HEK293 (cell line): Measurements from ENCODE around the gene HIPK4.
A peak's percentile ranks its signal among the peaks of the same experiment; 100 is the strongest.

Experiments used
- GLI2 ChIP-seq: fragments of 450-650 bp; formaldehyde crosslinking; IDR thresholded peaks from 2 replicates; pipeline ENCODE4; 2017; ENCODE audit warnings: missing biosample characterization, missing genetic modification characterization, low read depth, borderline replicate concordance
- GLI4 ChIP-seq: fragments of 450-650 bp; formaldehyde crosslinking; IDR thresholded peaks from 2 replicates; pipeline ENCODE4 v1.5.1; 2016; ENCODE audit warnings: missing biosample characterization, missing genetic modification characterization
- KLF17 ChIP-seq: fragments of 450-650 bp; formaldehyde crosslinking; IDR thresholded peaks from 2 replicates; pipeline ENCODE4 v1.5.1; 2016; ENCODE audit warnings: missing biosample characterization, missing genetic modification characterization
- KLF9 ChIP-seq: fragments of 450-650 bp; formaldehyde crosslinking; IDR thresholded peaks from 2 replicates; pipeline ENCODE4 v1.5.1; 2016; ENCODE audit warnings: missing biosample characterization, missing genetic modification characterization, low read depth
- MYNN ChIP-seq: fragments of 450-650 bp; formaldehyde crosslinking; IDR thresholded peaks from 2 replicates; pipeline ENCODE4 v1.5.1; 2016; ENCODE audit warnings: missing biosample characterization, missing genetic modification characterization, borderline replicate concordance
- OVOL3 ChIP-seq: fragments of 450-650 bp; formaldehyde crosslinking; IDR thresholded peaks from 2 replicates; pipeline ENCODE4 v1.5.1; 2016; ENCODE audit warnings: missing biosample characterization, missing genetic modification characterization
- SCRT2 ChIP-seq: fragments of 450-650 bp; formaldehyde crosslinking; IDR thresholded peaks from 2 replicates; pipeline ENCODE4 v1.5.1; 2016; ENCODE audit warnings: missing biosample characterization, missing genetic modification characterization
- WT1 ChIP-seq: fragments of 450-650 bp; formaldehyde crosslinking; IDR thresholded peaks from 2 replicates; pipeline ENCODE4 v1.5.1; 2016; ENCODE audit warnings: missing biosample characterization, missing genetic modification characterization
- YY1 ChIP-seq: fragments of 450-650 bp; formaldehyde crosslinking; IDR thresholded peaks from 2 replicates; pipeline ENCODE4 v1.5.1; 2018; ENCODE audit warnings: missing biosample characterization, missing genetic modification characterization
- ZBTB10 ChIP-seq: fragments of 450-650 bp; formaldehyde crosslinking; IDR thresholded peaks from 2 replicates; pipeline ENCODE4 v1.5.1; 2016; ENCODE audit warnings: missing biosample characterization, missing genetic modification characterization
- ZBTB20 ChIP-seq: fragments of 450-650 bp; formaldehyde crosslinking; IDR thresholded peaks from 2 replicates; pipeline ENCODE4 v1.5.1; 2016; ENCODE audit warnings: missing biosample characterization, missing genetic modification characterization
- ZBTB7A ChIP-seq: fragments of 450-650 bp; formaldehyde crosslinking; IDR thresholded peaks from 2 replicates; pipeline ENCODE4 v1.5.1; 2016; ENCODE audit warnings: low read depth, missing biosample characterization, missing genetic modification characterization
- ZIC2 ChIP-seq: fragments of 450-650 bp; formaldehyde crosslinking; IDR thresholded peaks from 2 replicates; pipeline ENCODE4 v1.5.1; 2016; ENCODE audit warnings: missing biosample characterization, missing genetic modification characterization
- ZNF146 ChIP-seq: fragments of 450-650 bp; formaldehyde crosslinking; IDR thresholded peaks from 2 replicates; pipeline ENCODE4 v1.5.1; 2016; ENCODE audit warnings: missing biosample characterization, missing genetic modification characterization
- ZNF169 ChIP-seq: fragments of 450-650 bp; formaldehyde crosslinking; IDR thresholded peaks from 2 replicates; pipeline ENCODE4 v1.5.1; 2016; ENCODE audit warnings: missing biosample characterization, missing genetic modification characterization
- ZNF174 ChIP-seq: fragments of 450-650 bp; formaldehyde crosslinking; IDR thresholded peaks from 2 replicates; pipeline ENCODE4 v1.5.0; 2017; ENCODE audit warnings: missing biosample characterization, mild to moderate bottlenecking, missing genetic modification characterization
- ZNF18 ChIP-seq: fragments of 450-650 bp; formaldehyde crosslinking; IDR thresholded peaks from 2 replicates; pipeline ENCODE4 v1.5.1; 2016; ENCODE audit warnings: missing biosample characterization, missing genetic modification characterization
- ZNF211 ChIP-seq: fragments of 450-650 bp; formaldehyde crosslinking; IDR thresholded peaks from 2 replicates; pipeline ENCODE4 v1.5.1; 2016; ENCODE audit warnings: low read depth, missing biosample characterization, missing genetic modification characterization
- ZNF266 ChIP-seq: fragments of 450-650 bp; formaldehyde crosslinking; IDR thresholded peaks from 2 replicates; pipeline ENCODE4 v1.5.1; 2016; ENCODE audit warnings: missing biosample characterization, missing genetic modification characterization, low read depth
- ZNF394 ChIP-seq: fragments of 450-650 bp; formaldehyde crosslinking; IDR thresholded peaks from 2 replicates; pipeline ENCODE4 v1.5.1; 2016; ENCODE audit warnings: missing biosample characterization, missing genetic modification characterization, mild to moderate bottlenecking, moderate library complexity, borderline replicate concordance
- ZNF426 ChIP-seq: fragments of 450-650 bp; formaldehyde crosslinking; IDR thresholded peaks from 2 replicates; pipeline ENCODE4 v1.5.1; 2017; ENCODE audit warnings: missing biosample characterization, missing genetic modification characterization, mild to moderate bottlenecking, inconsistent platforms, moderate library complexity
- ZNF433 ChIP-seq: fragments of 450-650 bp; formaldehyde crosslinking; IDR thresholded peaks from 2 replicates; pipeline ENCODE4 v1.5.1; 2016; ENCODE audit warnings: missing biosample characterization, missing genetic modification characterization, low read depth
- ZNF510 ChIP-seq: fragments of 450-650 bp; formaldehyde crosslinking; IDR thresholded peaks from 2 replicates; pipeline ENCODE4 v1.5.1; 2018; ENCODE audit warnings: mild to moderate bottlenecking, missing genetic modification characterization, missing biosample characterization; ENCODE audit not compliant: insufficient replicate concordance
- ZNF521 ChIP-seq: fragments of 450-650 bp; formaldehyde crosslinking; IDR thresholded peaks from 2 replicates; pipeline ENCODE4 v1.5.1; 2017; ENCODE audit warnings: missing biosample characterization, mild to moderate bottlenecking, missing genetic modification characterization
- ZNF530 ChIP-seq: fragments of 450-650 bp; formaldehyde crosslinking; IDR thresholded peaks from 2 replicates; pipeline ENCODE4 v1.5.1; 2016; ENCODE audit warnings: low read depth, missing biosample characterization, missing genetic modification characterization
- ZNF555 ChIP-seq: fragments of 450-650 bp; formaldehyde crosslinking; conservative IDR thresholded peaks from 2 replicates; pipeline ENCODE4 v1.5.1; 2017; ENCODE audit warnings: missing biosample characterization, mild to moderate bottlenecking, missing genetic modification characterization, inconsistent platforms
- ZNF558 ChIP-seq: fragments of 450-650 bp; formaldehyde crosslinking; IDR thresholded peaks from 2 replicates; pipeline ENCODE4 v1.5.1; 2016; ENCODE audit warnings: missing biosample characterization, missing genetic modification characterization
- ZNF571 ChIP-seq: fragments of 450-650 bp; formaldehyde crosslinking; IDR thresholded peaks from 2 replicates; pipeline ENCODE4 v1.5.0; 2017; ENCODE audit warnings: missing biosample characterization, missing genetic modification characterization
- ZNF585B ChIP-seq: fragments of 450-650 bp; formaldehyde crosslinking; IDR thresholded peaks from 2 replicates; pipeline ENCODE4 v1.5.1; 2016; ENCODE audit warnings: missing biosample characterization, missing genetic modification characterization
- ZNF624 ChIP-seq: fragments of 450-650 bp; formaldehyde crosslinking; IDR thresholded peaks from 2 replicates; pipeline ENCODE4 v1.5.1; 2017; ENCODE audit warnings: missing biosample characterization, missing genetic modification characterization
- ZNF785 ChIP-seq: fragments of 450-650 bp; formaldehyde crosslinking; IDR thresholded peaks from 2 replicates; pipeline ENCODE4 v1.5.1; 2016; ENCODE audit warnings: missing biosample characterization, missing genetic modification characterization
- ZSCAN16 ChIP-seq: fragments of 450-650 bp; formaldehyde crosslinking; IDR thresholded peaks from 2 replicates; pipeline ENCODE4 v1.5.1; 2016; ENCODE audit warnings: missing biosample characterization, missing genetic modification characterization
- ZSCAN18 ChIP-seq: fragments of 450-650 bp; formaldehyde crosslinking; IDR thresholded peaks from 2 replicates; pipeline ENCODE4 v1.5.1; 2016; ENCODE audit warnings: missing biosample characterization, missing genetic modification characterization

HIPK4 gene

GRCh38 chr19:40420766-40421765, 31.1 kb upstream of the HIPK4 start (continued):
- TF ChIP-seq YY1 (peak; percentile 67; the same call in 1 of the 2 replicates), ZNF146 (tag by site-specific recombination) (peak; percentile 13; the same call in 1 of the 2 replicates), GLI2 (tag by site-specific recombination) (no peak), ZNF169 (no peak), ZNF530 (tag by site-specific recombination) (no peak), KLF9 (tag by site-specific recombination) (peak; percentile 97), ZNF510 (tag by site-specific recombination) (no peak), ZSCAN16 (tag by site-specific recombination) (0 out of 2 replicates have a peak, but pooled peaks have one; percentile 76), ZBTB10 (tag by site-specific recombination) (peak; percentile 100), ZNF555 (tag by site-specific recombination) (no peak), ZNF558 (tag by site-specific recombination) (no peak; the same call in 1 of the 2 replicates), WT1 (peak; percentile 88), SCRT2 (tag by site-specific recombination) (no peak), ZNF571 (no peak), ZNF211 (tag by site-specific recombination) (no peak), ZBTB7A (tag by site-specific recombination) (peak; percentile 98), ZNF18 (tag by site-specific recombination) (no peak), OVOL3 (tag by site-specific recombination) (peak; percentile 35), ZNF394 (tag by site-specific recombination) (peak; percentile 80), ZNF521 (tag by site-specific recombination) (no peak), ZNF426 (no peak), ZSCAN18 (tag by site-specific recombination) (0 out of 2 replicates have a peak, but pooled peaks have one; percentile 53), ZNF785 (tag by site-specific recombination) (no peak; the same call in 1 of the 2 replicates), ZNF433 (tag by site-specific recombination) (no peak), ZNF174 (tag by site-specific recombination) (no peak), ZNF624 (tag by site-specific recombination) (no peak), ZBTB20 (tag by site-specific recombination) (peak; percentile 91; the same call in 1 of the 2 replicates), GLI4 (tag by site-specific recombination) (no peak), ZNF266 (tag by site-specific recombination) (peak; percentile 10; the same call in 1 of the 2 replicates), KLF17 (tag by site-specific recombination) (peak; percentile 96), MYNN (no peak), ZIC2 (tag by site-specific recombination) (peak; percentile 96), ZNF585B (tag by site-specific recombination) (no peak)
